Measurements from ENCODE around the gene PTGER3. TPM values are rescaled to one million over a fixed set of nuclear protein-coding genes. Genes with fewer than 3 reads are reported as not detected.

The PTGER3 gene
- total RNA-seq, 1 experiment from 2014 or later: not detected

- intact Hi-C loops (cut with micrococcal nuclease): loop anchor here (5.0 kb wide), 1 partner anchor 916 kb away; no protein-coding TSS in a partner anchor
- no peak overlapping the region for H3K4me3 Mint-ChIP-seq (ENCODE audit: unreplicated experiment)
- no peaks in the 10 kb centered on the region for H3K9me3 Mint-ChIP-seq (ENCODE audit: unreplicated experiment)
- H3K27me3 Mint-ChIP-seq (ENCODE audit: insufficient read depth, unreplicated experiment): peaks cover 21% of the 10 kb centered on the region
- H3K27ac Mint-ChIP-seq (ENCODE audit: low read depth, unreplicated experiment): no peak overlapping the region
- H3K36me3 Mint-ChIP-seq (ENCODE audit: insufficient read depth, unreplicated experiment): peaks cover 25% of the 10 kb centered on the region
- POLR2A ChIA-PET: interaction anchor here (1.4 kb wide), 1 partner anchor 28 kb away, joined by 6 read pairs; the partner anchor contains the start of gene ZRANB2
- TF ChIP-seq CTCF (IDR thresholded peaks at IDR 0.05; ENCODE audit: unreplicated experiment): no peak
- BruUV-seq (replicated peaks): no TSS peak
- CTCF ChIA-PET: interaction anchor here (0.6 to 0.9 kb wide), 2 partner anchors 525 kb away, joined by 3 read pairs; no protein-coding TSS in a partner anchor
- no peaks in the 10 kb centered on the region for H3K4me1 Mint-ChIP-seq (ENCODE audit: insufficient read depth, unreplicated experiment)
- peak; percentile 15 for DNase-seq (ENCODE audit: unreplicated experiment)
Observed at GRCh38 chr1:71053146-71053545, 5.5 kb upstream of the PTGER3 start.

GRCh38 chr1:71049951-71050598 is 2.5 kb upstream of the PTGER3 start:
- no TSS peak for BruUV-seq (replicated peaks)
- no peak overlapping the region for H3K4me3 Mint-ChIP-seq (ENCODE audit: unreplicated experiment)
- POLR2A ChIA-PET: interaction anchor here (1.2 kb wide), 1 partner anchor 523 kb away, joined by 4 read pairs; no protein-coding TSS in a partner anchor
- peak; percentile 69 for DNase-seq (ENCODE audit: unreplicated experiment)
- intact Hi-C loops (cut with micrococcal nuclease): loop anchor here (1.0 to 5.0 kb wide), 3 partner anchors 365 to 913 kb away; no protein-coding TSS in a partner anchor
- CTCF ChIA-PET: interaction anchor here (0.6 to 4.8 kb wide), 21 partner anchors 11 to 1232 kb away, joined by 3 to 50 read pairs (median 4); partner anchors contain the start of gene NEGR1
- H3K36me3 Mint-ChIP-seq (ENCODE audit: insufficient read depth, unreplicated experiment): peaks cover 12% of the 10 kb centered on the region
- no peaks in the 10 kb centered on the region for H3K4me1 Mint-ChIP-seq (ENCODE audit: insufficient read depth, unreplicated experiment)
- H3K9me3 Mint-ChIP-seq (ENCODE audit: unreplicated experiment): no peaks in the 10 kb centered on the region
- H3K27me3 Mint-ChIP-seq (ENCODE audit: insufficient read depth, unreplicated experiment): peaks cover 47% of the 10 kb centered on the region
- peak; percentile 58 for TF ChIP-seq CTCF (IDR thresholded peaks at IDR 0.05; ENCODE audit: unreplicated experiment)
- no peak overlapping the region for H3K27ac Mint-ChIP-seq (ENCODE audit: low read depth, unreplicated experiment)

DNA sequence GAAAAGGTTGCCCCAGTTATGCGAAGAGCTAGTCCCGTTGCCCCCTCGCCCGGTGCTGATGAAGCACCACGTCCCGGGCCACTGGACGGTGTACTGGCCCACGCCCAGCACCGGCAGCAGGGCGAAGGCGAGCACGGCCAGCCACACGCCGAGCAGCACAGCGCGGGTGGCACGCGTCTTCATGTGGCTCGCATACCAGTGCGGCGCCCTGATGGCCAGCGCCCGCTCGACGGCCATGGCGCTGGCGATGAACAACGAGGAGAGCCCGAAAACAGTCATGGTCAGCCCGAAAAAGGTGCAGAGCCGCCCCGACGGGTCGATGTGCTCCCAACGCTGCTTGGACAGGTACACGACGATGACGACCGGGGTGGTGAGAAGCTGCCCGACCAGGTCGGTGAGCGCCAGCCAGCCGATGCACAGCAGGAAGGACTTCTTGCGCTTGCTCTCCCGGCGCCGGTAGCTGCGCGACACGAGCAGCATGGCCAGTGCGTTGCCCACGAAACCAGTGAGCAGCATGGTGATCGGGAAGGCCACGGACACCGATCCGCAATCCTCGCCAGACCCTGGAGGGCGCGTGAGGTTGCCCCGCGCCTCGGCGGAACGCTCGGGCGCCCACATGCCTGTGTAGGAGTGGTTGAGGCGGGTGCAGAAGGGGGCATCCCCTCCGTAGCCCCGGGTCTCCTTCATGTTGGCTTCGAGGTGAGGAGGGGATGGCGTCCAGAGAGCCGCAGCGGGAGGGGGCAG is 553 bp downstream of the PTGER3 start:
- TF ChIP-seq CTCF (IDR thresholded peaks at IDR 0.05; ENCODE audit: unreplicated experiment): no peak
- CTCF ChIA-PET: interaction anchor here (1.2 kb wide), 1 partner anchor 914 kb away, joined by 5 read pairs; no protein-coding TSS in a partner anchor
- no peak overlapping the region for H3K27ac Mint-ChIP-seq (ENCODE audit: low read depth, unreplicated experiment)
- POLR2A ChIA-PET: no interaction called here
- BruUV-seq (replicated peaks): no TSS peak
- peaks cover 58% of the 10 kb centered on the region for H3K27me3 Mint-ChIP-seq (ENCODE audit: insufficient read depth, unreplicated experiment)
- H3K4me1 Mint-ChIP-seq (ENCODE audit: insufficient read depth, unreplicated experiment): no peaks in the 10 kb centered on the region
- intact Hi-C loops (cut with micrococcal nuclease): no loop called here
- H3K36me3 Mint-ChIP-seq (ENCODE audit: insufficient read depth, unreplicated experiment): no peaks in the 10 kb centered on the region
- peak overlapping the region; percentile 33 for H3K4me3 Mint-ChIP-seq (ENCODE audit: unreplicated experiment)
- DNase-seq (ENCODE audit: unreplicated experiment): no peak
- H3K9me3 Mint-ChIP-seq (ENCODE audit: unreplicated experiment): no peaks in the 10 kb centered on the region

- CTCF ChIA-PET: interaction anchor here (0.9 to 1.2 kb wide), 2 partner anchors 360 to 912 kb away, joined by 3 to 5 read pairs; no protein-coding TSS in a partner anchor
- DNase-seq (ENCODE audit: unreplicated experiment): no peak
- no TSS peak for BruUV-seq (replicated peaks)
- H3K4me1 Mint-ChIP-seq (ENCODE audit: insufficient read depth, unreplicated experiment): no peaks in the 10 kb centered on the region
- peaks cover 73% of the 10 kb centered on the region for H3K27me3 Mint-ChIP-seq (ENCODE audit: insufficient read depth, unreplicated experiment)
- intact Hi-C loops (cut with micrococcal nuclease): no loop called here
- no peak for TF ChIP-seq CTCF (IDR thresholded peaks at IDR 0.05; ENCODE audit: unreplicated experiment)
- no peaks in the 10 kb centered on the region for H3K9me3 Mint-ChIP-seq (ENCODE audit: unreplicated experiment)
- POLR2A ChIA-PET: no interaction called here
- H3K4me3 Mint-ChIP-seq (ENCODE audit: unreplicated experiment): no peak overlapping the region
- H3K36me3 Mint-ChIP-seq (ENCODE audit: insufficient read depth, unreplicated experiment): no peaks in the 10 kb centered on the region
- no peak overlapping the region for H3K27ac Mint-ChIP-seq (ENCODE audit: low read depth, unreplicated experiment)
Observed at GRCh38 chr1:71045463-71046028, 2.1 kb downstream of the PTGER3 start.

Measured in MCF 10A (cell line).